GM12878 (cell line): ENCODE results near the gene KCTD16. TPM values are rescaled to one million over a fixed set of nuclear protein-coding genes. Genes with fewer than 3 reads are reported as not detected.

Experiments
- ATAC-seq: fragments of 200-7000 bp; cut with Tn5 transposase; 3 replicates; pipeline ENCODE4 v1.9.1; 2020; ENCODE audit warnings: mild to moderate bottlenecking, moderate library complexity
- BruUV-seq: library from RNA; stranded (reverse); fragments of 400-500 nt; replicated peaks from 2 replicates; lab custom pipeline; 2021; lab: Mats Ljungman, UMichigan
- CTCF ChIA-PET: fragments of 300-600 bp; sonication (Branson Sonifier 250); formaldehyde crosslinking; extraction: SDS; loops from one replicate; lab custom pipeline; 2021; ENCODE audit warnings: inconsistent platforms; lab: Yijun Ruan, JAX
- POLR2A ChIA-PET: fragments of 350-600 bp; formaldehyde crosslinking; extraction: SDS; loops from one replicate; lab custom pipeline; 2021; ENCODE audit warnings: inconsistent platforms; lab: Charles Lee
- RAD21 ChIA-PET: fragments of 300-600 bp; sonication (Branson Sonifier 250); formaldehyde crosslinking; loops from one replicate; lab custom pipeline; 2023; ENCODE audit warnings: antibody characterized with exemption; ENCODE audit not compliant: unreplicated experiment; lab: Charles Lee
- SMC1A ChIA-PET: fragments of 300-600 bp; sonication (Branson Sonifier 250); formaldehyde crosslinking; loops from one replicate; lab custom pipeline; 2023; ENCODE audit not compliant: unreplicated experiment, uncharacterized antibody; lab: Charles Lee
- DNase-seq: peaks from one replicate; pipeline ENCODE4 v3.0.0-alpha.2; 2011; ENCODE audit warnings: low read depth, low spot score
- FAIRE-seq: peaks from 3 replicates; lab custom pipeline; 2011; peaks lifted over from hg19 to GRCh38; lab: Jason Lieb, UNC
- H2AFZ ChIP-seq: 2 replicates; pipeline ENCODE4 v1.6.0; 2011; ENCODE audit warnings: low read depth, low read length, control low read depth; ENCODE audit not compliant: control insufficient read depth
- H3K27ac ChIP-seq: 2 replicates; pipeline ENCODE4 v1.5.1; 2011; ENCODE audit warnings: control low read depth; ENCODE audit not compliant: control insufficient read depth, insufficient read depth
- H3K27me3 ChIP-seq, 2 experiments: replicated peaks in 1 of 2; 2 replicates each; pipeline versions ENCODE4 v1.6.0 to v1.6.1; 2011; ENCODE audit warnings: low read length in 1 of 2; ENCODE audit not compliant: control insufficient read depth in 2 of 2, insufficient read depth in 2 of 2
- H3K36me3 ChIP-seq, 2 experiments: 2 replicates each; pipeline ENCODE4 v1.5.1; 2011; ENCODE audit warnings: low read length in 1 of 2; ENCODE audit not compliant: control insufficient read depth in 2 of 2, insufficient read depth in 2 of 2
- H3K4me1 ChIP-seq: 2 replicates; pipeline ENCODE4 v1.6.1; 2011; ENCODE audit warnings: mild to moderate bottlenecking, low read length, moderate library complexity, mixed read lengths; ENCODE audit not compliant: control insufficient read depth, insufficient read depth
- H3K4me2 ChIP-seq: 2 replicates; pipeline ENCODE4 v1.6.0; 2011; ENCODE audit warnings: control low read depth; ENCODE audit not compliant: control insufficient read depth, insufficient read depth
- H3K4me3 ChIP-seq: fragments of 200-600 bp; sonication (generic); 2 replicates; pipeline ENCODE4 v1.5.1; 2016
- H3K79me2 ChIP-seq: 2 replicates; pipeline ENCODE4 v1.6.0; 2011; ENCODE audit warnings: low read length; ENCODE audit not compliant: control insufficient read depth, insufficient read depth
- H3K9ac ChIP-seq: 2 replicates; pipeline ENCODE4 v1.8.0; 2011; ENCODE audit warnings: low read length, control low read depth, mixed read lengths; ENCODE audit not compliant: control insufficient read depth, insufficient read depth
- H3K9me3 ChIP-seq: replicated peaks from 3 replicates; pipeline ENCODE4 v1.5.1; 2011; ENCODE audit warnings: mild to moderate bottlenecking, low read length; ENCODE audit not compliant: control insufficient read depth, insufficient read depth
- H4K20me1 ChIP-seq: 2 replicates; pipeline ENCODE4 v1.6.0; 2011; ENCODE audit not compliant: control insufficient read depth, insufficient read depth
- BACH1 ChIP-seq: fragments of 450-650 bp; IDR thresholded peaks from 2 replicates; pipeline ENCODE4 v1.6.1; 2017; ENCODE audit warnings: mild to moderate bottlenecking, borderline replicate concordance
- CREM ChIP-seq: IDR thresholded peaks from 2 replicates; pipeline ENCODE4 v1.6.1; 2014; ENCODE audit warnings: antibody characterized with exemption, low read depth
- IRF4 ChIP-seq: IDR thresholded peaks from 2 replicates; pipeline ENCODE4 v1.6.1; 2011; ENCODE audit warnings: low read depth, low read length
- IRF5 ChIP-seq: fragments of 450-650 bp; IDR thresholded peaks from 2 replicates; pipeline ENCODE4 v1.6.1; 2017; ENCODE audit warnings: borderline replicate concordance
- NFIC ChIP-seq: IDR thresholded peaks from 2 replicates; pipeline ENCODE4 v1.6.1; 2012; ENCODE audit warnings: low read depth, mild to moderate bottlenecking, inconsistent platforms, low read length, moderate library complexity
- NKRF ChIP-seq: fragments of 450-650 bp; conservative IDR thresholded peaks from 2 replicates; pipeline ENCODE4 v1.6.1; 2017; ENCODE audit warnings: mild to moderate bottlenecking, moderate library complexity
- NRF1 ChIP-seq: conservative IDR thresholded peaks from 2 replicates; pipeline ENCODE4 v1.6.1; 2011; ENCODE audit warnings: mild to moderate bottlenecking, low read depth, low read length, improper control_type of control experiment
- SMARCA5 ChIP-seq: fragments of 450-650 bp; IDR thresholded peaks from 2 replicates; pipeline ENCODE4 v1.6.1; 2017; ENCODE audit warnings: mild to moderate bottlenecking
- SMC3 ChIP-seq: IDR thresholded peaks from 2 replicates; pipeline ENCODE4 v1.6.1; 2011; ENCODE audit warnings: low read length, improper control_type of control experiment, borderline replicate concordance
- USF2 ChIP-seq: IDR thresholded peaks from 2 replicates; pipeline ENCODE4 v1.6.1; 2011; ENCODE audit warnings: low read depth, low read length, improper control_type of control experiment, borderline replicate concordance
- ZNF274 ChIP-seq: IDR thresholded peaks from one replicate; pipeline ENCODE4 v1.8.0; 2011; ENCODE audit not compliant: insufficient read length, insufficient read depth
- ZNF622 ChIP-seq: fragments of 450-650 bp; IDR thresholded peaks from 2 replicates; pipeline ENCODE4 v1.6.1; 2017; ENCODE audit warnings: mild to moderate bottlenecking, inconsistent platforms
- ZSCAN29 ChIP-seq: fragments of 450-650 bp; IDR thresholded peaks from 2 replicates; pipeline ENCODE4 v1.6.1; 2017; ENCODE audit warnings: mild to moderate bottlenecking, moderate library complexity
- WGBS: methylation state at CpG from one replicate; pipeline ENCODE4 v1.1.6; 2016; ENCODE audit warnings: low lambda C conversion rate; ENCODE audit not compliant: insufficient replicate concordance, insufficient coverage; ENCODE audit errors: missing lambda C conversion rate; 5-methylcytosine and 5-hydroxymethylcytosine counted together
- in situ Hi-C: fragments of 300-500 bp; cut with MboI; formaldehyde crosslinking; loops from 9 replicates; pipeline ENCODE4 v1.14.3; 2018; ENCODE audit warnings: mixed read lengths
- intact Hi-C: fragments of 100-400 bp; cut with micrococcal nuclease; formaldehyde crosslinking; loops from one replicate; pipeline ENCODE4 v1.14.2; 2022; ENCODE audit not compliant: unreplicated experiment
- polyA plus RNA-seq, 11 experiments: library from polyadenylated mRNA; depleted of rRNA in 4 of 11; unstranded in 6 of 11; stranded (reverse) in 5 of 11; fragments of >200 nt; fragmentation: Nextera tagmentation in 4 of 11; fragmentation: Illumina TruSeq in 1 of 11; extraction: Ambion mirVana in 4 of 11; extraction: Trizol in 1 of 11; gene quantifications; 1 replicate in 1 of 11; 2 replicates in 10 of 11; pipeline versions ENCODE4 v1.2.1 to v1.2.3, GENCODE V29; 2011 to 2016; ENCODE audit warnings: inconsistent platforms in 2 of 11, missing spikeins in 2 of 11, low read depth in 1 of 11
- total RNA-seq, 4 experiments: library from RNA; depleted of rRNA in 3 of 4; stranded (reverse); fragments of >200 nt in 3 of 4; fragmentation: Illumina TruSeq in 1 of 4; extraction: Trizol in 1 of 4; gene quantifications; 2 replicates each; pipeline versions ENCODE4 v1.2.1 to v1.2.3, GENCODE V29; 2013 to 2021
- TF ChIP-seq, protein P1 (sequence below): IDR thresholded peaks from 2 replicates; pipeline ENCODE4 v1.6.1; 2011; ENCODE audit warnings: borderline replicate concordance, low read depth, mild to moderate bottlenecking, moderate library complexity, low read length; ENCODE audit not compliant: insufficient read depth, poor library complexity, severe bottlenecking

KCTD16 gene
- total and polyA plus RNA-seq, 10 of the 15 experiments (the other 5 are each of a cell fraction or from before 2014, with no cell fraction given), result 0.03 to 0.10 (median 0.06) TPM; not detected in 3

GRCh38 chr5:144219869-144220268, 49.2 kb downstream of the KCTD16 start:
- POLR2A ChIA-PET, result no interaction called here
- CTCF ChIA-PET, result interaction anchor here (0.7 to 1.8 kb wide), 2 partner anchors 16 to 46 kb away, joined by 3 to 5 read pairs; no protein-coding TSS in a partner anchor
- in situ Hi-C loops, result no loop called here
- H2AFZ ChIP-seq, result no peak overlapping the region
- H3K4me3 ChIP-seq, result no peak overlapping the region
- no peaks in the 10 kb centered on the region for H4K20me1 ChIP-seq
- no peak for FAIRE-seq
- intact Hi-C loops, result no loop called here
- H3K9me3 ChIP-seq, result no peaks in the 10 kb centered on the region
- SMC1A ChIA-PET, result no interaction called here
- BruUV-seq, result no TSS peak
- H3K27me3 ChIP-seq, result no peaks in the 10 kb centered on the region; a peak in 1 of 4 replicates
- no peak for ATAC-seq
- H3K27ac ChIP-seq, result no peak overlapping the region
- RAD21 ChIA-PET, result no interaction called here
- 19% methylated on average over 3 of the region's 3 CpGs for WGBS
- no peaks in the 10 kb centered on the region for H3K79me2 ChIP-seq
- no peaks in the 10 kb centered on the region for H3K4me1 ChIP-seq
- DNase-seq, result no peak
- H3K9ac ChIP-seq, result no peak overlapping the region
- TF ChIP-seq NFIC, result no peak
- TF ChIP-seq BACH1, result no peak
- TF ChIP-seq NRF1, result no peak
- TF ChIP-seq NKRF, result no peak
- TF ChIP-seq SMARCA5, result no peak
- no peak for TF ChIP-seq ZNF274
- TF ChIP-seq IRF5, result no peak
- no peak for TF ChIP-seq ZNF622
- TF ChIP-seq IRF4, result no peak
- TF ChIP-seq ZSCAN29, result no peak
- TF ChIP-seq, protein P1, sequence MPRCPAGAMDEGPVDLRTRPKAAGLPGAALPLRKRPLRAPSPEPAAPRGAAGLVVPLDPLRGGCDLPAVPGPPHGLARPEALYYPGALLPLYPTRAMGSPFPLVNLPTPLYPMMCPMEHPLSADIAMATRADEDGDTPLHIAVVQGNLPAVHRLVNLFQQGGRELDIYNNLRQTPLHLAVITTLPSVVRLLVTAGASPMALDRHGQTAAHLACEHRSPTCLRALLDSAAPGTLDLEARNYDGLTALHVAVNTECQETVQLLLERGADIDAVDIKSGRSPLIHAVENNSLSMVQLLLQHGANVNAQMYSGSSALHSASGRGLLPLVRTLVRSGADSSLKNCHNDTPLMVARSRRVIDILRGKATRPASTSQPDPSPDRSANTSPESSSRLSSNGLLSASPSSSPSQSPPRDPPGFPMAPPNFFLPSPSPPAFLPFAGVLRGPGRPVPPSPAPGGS, result no peak
- TF ChIP-seq CREM, result no peak
- no peak for TF ChIP-seq SMC3
- TF ChIP-seq USF2, result no peak
- TF ChIP-seq, all 136 proteins: peak for 0
- Histone ChIP-seq H3K36me3 (no peaks in the 10 kb centered on the region), H3K4me2 (no peak overlapping the region)
